GM18868 (cell line): ENCODE results near the gene EZH1.

ENCODE experiments used
- ATAC-seq: cut with Tn5 transposase; IDR thresholded peaks from one replicate; pipeline ENCODE4 v1.9.1; 2021; ENCODE audit warnings: mild to moderate bottlenecking, moderate library complexity; ENCODE audit not compliant: unreplicated experiment

EZH1 gene

DNA sequence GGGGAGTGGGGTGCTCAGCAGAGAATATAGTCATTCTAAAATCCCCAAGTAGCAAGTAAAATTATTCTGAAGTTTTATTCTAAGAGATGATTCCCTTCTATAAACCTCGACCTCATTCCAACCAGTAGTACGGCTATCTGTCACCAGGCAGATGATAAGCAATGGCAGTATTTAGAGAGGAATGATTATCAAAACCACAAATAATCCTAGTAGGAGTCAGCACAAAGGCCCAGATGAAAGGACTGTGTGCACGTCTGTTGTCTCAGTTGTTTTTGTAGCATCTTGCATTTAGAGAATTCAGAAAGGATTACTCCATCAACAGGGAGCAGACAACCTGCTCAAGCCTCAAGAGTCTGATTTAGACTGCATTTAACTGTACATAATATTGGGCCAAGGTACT, 21.2 kb downstream of the EZH1 start:
- no peak for ATAC-seq

DNA sequence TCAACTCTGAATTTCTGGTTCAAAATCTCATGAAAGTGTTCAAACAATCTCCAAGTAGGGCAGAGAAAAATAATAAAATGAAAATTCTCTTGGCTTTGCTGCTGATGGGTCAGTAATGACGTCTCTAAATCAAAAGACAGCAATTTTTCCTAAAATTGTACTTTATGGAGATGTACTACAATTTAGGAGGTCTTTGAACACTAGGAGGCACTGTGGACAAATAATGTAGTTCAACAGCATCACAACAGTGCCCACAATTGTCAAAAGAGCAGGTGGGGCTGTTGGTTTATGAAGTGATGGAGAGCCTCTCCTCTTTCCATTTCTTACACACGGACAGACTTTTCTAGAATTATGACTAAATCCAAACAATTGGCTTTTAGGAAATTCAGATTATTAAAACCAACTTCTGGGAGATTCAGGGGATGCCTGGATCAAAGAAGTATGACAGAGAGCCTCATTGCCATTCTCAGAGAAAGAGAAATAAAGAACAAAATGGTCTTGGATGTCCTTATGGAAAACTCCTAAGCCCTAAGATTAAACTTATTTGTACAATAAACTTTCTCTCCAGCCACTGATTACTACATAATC, 23.8 kb downstream of the EZH1 start:
- ATAC-seq, result no peak

DNA sequence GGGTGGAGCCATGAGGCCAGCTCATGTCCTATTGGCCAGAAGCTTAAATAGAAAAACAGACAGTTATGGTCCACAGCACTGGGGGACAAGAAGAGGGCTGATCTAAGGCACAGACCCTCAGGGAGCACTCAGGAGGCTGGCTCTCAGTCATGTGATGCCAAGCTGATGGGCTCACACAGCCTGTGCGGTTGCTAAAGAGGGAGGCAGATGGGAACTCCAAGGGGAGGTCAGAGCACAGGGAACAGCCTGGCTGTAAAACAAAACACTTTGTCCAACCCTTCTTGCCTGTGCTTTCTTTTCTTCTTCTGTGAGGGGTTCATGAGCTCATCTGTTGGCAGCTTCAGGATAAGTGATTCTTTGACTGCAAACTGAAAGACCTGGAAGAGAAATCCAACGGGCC, 35.3 kb downstream of the EZH1 start:
- no peak for ATAC-seq

DNA sequence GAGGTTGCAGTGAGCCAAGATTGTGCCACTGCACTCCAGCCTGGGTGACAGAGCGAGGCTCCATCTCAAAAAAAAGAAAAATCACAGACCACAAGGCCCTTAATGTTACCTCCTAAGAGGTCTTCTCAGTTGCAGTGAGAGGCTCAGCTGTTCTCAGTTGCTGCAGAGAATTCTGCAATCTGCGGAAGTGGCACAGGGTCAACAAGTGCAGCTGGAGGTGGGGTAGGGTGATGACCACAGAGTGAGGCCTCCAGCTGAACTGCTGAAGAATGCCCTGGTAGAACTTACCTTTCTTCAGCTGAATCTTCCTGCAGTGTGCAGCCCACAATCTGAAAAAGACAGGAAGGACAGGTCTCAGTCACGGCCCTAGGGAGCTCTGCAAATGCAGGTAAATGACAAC, 36.3 kb downstream of the EZH1 start:
- ATAC-seq, result no peak

DNA sequence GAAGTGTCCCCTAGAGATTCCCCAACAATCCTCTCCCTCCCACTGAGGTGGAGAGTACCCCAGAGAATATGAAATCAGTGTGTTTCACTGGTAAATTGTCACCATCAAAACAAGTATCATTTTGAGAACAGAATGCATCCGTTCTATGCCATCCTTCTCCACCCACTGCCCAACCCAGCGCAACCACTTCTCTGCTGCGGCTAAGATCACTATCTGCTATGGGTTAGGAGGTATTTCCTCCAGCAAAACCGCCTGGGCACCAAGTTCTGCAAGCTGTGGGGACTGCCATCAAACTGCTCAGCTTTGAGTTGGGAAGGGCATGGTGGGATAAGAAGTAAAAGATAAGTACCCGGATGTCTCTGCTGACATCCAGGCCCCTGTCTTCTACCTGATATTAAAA, 38.1 kb downstream of the EZH1 start:
- no peak for ATAC-seq

DNA sequence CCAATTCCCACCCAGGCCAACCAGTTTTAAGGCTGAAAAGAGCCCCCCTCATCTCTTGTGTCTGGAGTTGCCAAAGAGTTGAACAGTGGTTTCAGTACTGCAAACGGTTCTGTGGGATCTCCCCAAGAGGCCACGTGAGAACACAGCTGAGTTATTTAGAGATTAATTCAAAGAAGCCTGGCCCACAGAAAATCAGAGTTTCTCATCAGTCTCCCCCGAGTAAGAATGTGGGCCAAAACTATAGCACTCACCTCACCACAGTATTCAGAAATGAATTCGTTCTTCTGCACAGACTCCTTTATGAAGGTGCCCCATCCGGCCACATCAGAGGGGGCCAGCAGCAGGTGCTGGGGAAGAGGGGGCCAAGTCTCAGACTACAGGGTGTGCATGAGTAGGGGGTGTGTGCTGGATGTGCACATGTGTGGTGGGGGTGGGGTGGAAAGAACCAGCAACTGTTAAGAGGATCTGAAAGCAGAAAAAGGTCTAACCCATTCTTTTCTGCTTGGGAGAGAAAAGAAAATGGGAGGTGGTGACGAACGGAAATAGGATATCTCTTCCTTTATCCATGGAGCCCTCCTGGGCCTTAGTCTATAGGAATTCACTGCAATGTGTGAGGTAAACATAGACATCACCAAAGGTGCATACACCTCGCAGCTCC, 39.9 kb downstream of the EZH1 start:
- peak; percentile 80 for ATAC-seq

DNA sequence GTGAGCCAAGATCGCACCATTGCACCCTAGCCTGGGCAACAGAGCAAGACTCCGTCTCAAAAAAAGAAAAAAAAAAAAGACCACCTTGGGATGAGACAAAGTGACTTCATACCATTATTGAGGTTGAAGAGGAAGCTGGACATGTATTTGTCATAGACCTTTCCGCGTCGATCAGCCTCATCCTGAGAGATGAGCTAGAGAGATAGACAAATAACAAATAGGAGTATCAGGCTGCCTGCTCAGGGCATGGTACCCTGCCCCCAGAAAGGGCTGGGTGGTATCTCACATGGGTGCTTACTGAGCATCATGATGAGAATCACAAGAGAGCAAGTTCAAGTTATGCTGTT, 40.4 kb downstream of the EZH1 start:
- no peak for ATAC-seq

DNA sequence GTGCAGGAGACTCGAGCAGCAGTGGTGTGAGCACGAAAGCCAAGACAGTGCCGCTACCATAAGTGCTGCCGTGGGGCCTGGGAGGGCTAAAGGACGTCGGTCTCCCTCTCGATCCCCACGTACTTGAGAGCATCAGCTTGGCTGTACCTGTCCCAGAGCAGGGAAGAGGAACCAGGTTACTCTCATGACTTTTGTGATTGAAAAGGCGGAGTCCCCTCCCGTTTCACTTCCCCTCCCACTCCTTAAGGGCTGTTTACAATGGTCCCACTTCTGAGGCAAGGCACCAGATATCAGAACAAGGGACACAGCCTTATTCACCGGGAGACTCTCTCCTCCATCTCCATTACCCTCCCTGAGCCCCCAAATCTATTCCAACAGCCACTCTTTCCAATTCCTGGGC, 42.4 kb downstream of the EZH1 start:
- no peak for ATAC-seq

DNA sequence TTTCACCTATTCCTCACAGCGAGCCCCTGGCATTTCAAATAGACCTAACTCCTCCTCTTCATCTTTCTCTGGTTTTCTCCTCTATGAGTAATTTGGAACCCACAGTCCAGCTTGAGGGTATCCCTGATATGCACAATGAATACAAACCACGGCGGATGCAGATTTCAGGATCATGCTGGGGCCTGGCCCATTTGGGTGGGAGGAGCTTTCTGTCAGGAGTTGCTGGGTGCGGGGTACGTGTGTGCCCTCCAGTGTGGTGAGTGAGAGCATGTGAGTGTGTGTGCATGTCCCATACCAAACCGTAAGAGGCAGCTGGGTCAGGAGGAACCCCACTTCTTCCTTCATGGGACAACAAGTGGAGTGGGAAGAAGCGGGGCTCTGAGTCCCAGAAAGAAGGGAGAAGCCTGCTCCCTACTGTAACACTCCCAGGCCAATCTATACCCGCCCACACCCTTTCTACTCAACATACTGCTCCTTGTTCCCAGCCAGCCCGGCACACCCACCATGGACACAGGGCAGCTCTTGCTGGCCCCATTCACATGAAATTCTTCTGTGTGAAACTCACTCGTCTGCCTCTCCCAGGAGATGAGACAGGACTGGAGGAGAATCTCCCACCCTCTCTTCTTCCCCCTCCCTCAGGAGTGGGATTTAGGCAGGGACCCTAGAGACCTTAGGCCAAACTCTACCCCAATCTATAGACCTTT, 44.1 kb downstream of the EZH1 start:
- ATAC-seq, result no peak

DNA sequence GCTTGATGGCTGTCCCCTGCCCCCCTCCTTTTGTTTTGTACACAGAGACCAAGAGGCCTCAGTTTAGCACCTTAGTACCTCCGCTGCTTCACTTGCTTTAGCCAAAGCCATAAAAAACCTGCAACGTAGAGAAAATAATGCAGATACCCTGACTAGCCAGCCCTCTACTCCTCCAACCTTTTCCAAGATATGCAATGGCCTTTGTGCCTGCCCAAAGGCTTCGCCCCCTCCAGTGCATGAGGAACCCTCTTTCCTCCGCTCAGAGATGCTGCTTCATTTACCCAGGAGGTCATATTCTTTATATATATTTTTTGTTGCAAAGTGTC, 45.5 kb downstream of the EZH1 start:
- no peak for ATAC-seq

DNA sequence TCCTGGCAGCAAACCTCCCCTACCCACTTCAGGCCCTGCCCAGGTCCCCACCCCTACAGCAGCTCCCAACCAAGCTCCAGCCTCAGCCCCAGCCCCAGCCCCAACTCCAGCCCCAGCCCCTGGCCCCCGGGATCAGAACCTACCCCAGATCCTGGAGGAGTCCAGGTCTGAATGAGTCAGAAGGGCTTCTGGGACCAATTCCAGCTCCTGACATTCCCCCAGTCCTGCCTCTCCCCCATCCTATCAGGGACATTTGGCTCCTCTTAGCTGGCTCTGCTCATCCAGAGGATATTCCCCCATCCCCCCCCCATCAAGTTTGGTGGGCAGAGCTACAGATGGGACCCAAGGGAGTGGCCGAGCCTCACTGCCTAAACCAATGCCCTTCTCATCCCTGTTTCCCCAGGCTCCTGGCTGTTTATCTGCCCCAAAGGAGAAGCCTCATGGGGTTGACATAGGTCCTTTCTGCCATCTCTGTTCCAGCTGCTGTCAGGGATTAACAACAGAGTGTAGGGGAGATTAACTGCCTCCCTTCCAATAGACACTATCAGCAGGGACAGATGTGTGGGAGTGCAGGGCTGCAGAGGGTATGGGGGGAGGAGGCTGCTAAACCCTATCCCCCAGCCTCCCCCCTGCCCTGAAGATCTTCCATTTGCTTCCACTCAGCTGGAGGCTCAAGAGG, 46.0 kb downstream of the EZH1 start:
- no peak for ATAC-seq

DNA sequence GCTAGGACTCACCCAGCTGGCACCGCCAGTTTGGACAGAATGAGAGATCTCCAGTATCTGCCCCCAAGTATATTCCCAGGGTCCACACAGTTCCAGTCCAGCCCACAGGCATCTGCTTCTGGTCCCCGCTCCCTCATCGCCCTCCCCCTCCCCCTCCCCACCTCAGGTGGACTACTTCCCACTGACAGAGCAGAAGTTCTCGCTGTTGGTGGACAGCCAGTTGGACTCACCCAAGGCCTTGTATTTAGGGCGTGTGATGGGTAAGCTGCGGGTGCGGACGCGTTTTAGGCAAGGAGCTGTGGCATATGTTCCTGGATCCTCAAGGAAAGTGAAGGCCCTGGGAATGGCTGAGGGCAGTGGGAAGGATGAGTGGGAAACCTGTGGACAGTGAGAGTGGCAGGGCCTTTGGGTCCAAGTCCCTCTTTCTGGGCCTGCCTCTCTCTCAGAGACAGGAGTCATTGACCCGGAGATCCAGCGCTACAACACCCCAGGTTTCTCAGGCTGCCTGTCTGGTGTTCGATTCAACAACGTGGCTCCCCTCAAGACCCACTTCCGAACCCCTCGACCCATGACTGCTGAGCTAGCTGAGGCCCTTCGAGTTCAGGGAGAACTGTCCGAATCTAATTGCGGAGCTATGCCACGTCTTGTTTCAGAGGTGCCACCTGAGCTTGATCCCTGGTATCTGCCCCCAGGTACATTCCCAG, 47.6 kb downstream of the EZH1 start:
- no peak for ATAC-seq

DNA sequence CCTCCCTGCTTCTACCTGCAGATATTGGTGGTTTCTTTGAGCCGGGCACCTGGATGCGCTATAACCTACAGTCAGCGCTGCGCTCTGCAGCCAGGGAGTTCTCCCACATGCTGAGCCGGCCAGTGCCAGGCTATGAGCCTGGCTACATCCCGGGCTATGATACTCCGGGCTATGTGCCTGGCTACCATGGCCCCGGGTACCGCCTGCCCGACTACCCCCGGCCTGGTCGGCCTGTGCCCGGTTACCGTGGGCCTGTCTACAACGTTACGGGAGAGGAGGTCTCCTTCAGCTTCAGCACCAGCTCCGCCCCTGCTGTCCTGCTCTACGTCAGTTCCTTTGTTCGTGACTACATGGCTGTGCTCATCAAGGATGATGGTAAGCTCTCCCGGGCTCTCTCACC, 49.3 kb downstream of the EZH1 start:
- ATAC-seq, result no peak

DNA sequence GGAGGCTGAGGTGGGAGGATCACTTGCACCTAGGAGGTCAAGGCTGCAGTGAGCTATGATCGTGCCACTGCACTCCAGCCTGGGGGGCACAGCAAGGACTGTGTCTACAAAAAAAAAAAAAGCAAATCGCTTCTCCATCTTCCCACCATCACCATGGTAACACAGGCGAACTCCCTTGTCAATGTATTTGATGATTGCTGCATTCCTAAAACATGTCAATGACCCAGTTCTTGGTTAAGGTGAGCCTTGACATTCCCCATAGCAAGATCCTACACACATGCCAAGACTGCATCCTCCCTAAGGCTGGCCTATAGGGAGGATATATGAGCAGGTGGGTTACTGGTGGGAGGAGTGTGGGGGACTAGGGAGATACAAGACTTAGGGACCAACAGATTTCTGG, 50.3 kb downstream of the EZH1 start:
- no peak for ATAC-seq

DNA sequence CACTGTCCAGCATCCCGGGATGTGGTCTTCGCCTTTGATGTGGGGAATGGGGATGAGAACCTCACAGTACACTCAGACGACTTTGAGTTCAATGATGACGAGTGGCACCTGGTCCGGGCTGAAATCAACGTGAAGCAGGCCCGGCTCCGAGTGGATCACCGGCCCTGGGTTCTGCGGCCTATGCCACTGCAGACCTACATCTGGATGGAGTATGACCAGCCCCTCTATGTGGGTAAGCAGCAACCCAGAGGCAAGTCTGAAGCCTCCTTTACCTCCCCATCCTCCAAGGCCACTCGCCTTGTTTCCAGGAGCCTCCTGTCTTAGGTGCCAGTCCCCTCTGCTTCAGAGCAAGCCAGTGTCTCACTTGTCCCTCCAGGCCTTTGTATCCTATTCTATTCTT, 52.4 kb downstream of the EZH1 start:
- ATAC-seq, result no peak

DNA sequence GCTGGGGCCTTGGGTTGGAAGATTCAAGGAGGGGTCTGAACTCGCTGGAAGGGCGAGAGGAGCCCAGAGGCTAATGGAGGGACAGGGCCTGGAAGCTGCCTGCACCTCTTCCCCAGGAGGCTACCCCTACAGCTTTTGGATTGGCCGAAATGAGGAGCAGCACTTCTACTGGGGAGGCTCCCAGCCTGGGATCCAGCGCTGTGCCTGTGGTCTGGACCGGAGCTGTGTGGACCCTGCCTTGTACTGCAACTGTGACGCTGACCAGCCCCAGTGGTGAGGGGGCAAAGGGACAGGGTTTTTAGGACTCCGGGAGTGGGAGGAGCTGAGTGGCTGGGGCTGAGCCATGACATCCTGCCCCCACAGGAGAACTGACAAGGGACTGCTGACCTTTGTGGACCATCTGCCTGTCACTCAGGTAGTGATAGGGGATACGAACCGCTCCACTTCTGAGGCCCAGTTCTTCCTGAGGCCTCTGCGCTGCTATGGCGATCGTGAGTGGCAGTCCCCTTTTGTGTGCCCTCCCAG, 53.8 kb downstream of the EZH1 start:
- no peak for ATAC-seq

DNA sequence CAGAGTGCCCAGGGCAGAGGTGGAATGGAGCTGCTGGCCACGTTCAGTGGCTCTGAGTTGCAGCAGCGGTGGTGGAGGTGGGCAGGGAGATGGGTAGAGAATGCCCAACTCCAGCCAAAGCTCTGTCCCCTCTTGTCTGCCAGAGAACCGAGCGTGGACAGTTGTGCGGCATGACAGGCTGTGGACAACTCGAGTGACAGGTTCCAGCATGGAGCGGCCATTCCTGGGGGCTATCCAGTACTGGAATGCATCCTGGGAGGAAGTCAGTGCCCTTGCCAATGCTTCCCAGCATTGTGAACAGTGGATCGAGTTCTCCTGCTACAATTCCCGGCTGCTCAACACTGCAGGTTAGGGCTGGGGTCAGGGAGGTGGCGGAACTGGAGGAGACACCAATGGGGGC, 54.2 kb downstream of the EZH1 start:
- ATAC-seq, result no peak

DNA sequence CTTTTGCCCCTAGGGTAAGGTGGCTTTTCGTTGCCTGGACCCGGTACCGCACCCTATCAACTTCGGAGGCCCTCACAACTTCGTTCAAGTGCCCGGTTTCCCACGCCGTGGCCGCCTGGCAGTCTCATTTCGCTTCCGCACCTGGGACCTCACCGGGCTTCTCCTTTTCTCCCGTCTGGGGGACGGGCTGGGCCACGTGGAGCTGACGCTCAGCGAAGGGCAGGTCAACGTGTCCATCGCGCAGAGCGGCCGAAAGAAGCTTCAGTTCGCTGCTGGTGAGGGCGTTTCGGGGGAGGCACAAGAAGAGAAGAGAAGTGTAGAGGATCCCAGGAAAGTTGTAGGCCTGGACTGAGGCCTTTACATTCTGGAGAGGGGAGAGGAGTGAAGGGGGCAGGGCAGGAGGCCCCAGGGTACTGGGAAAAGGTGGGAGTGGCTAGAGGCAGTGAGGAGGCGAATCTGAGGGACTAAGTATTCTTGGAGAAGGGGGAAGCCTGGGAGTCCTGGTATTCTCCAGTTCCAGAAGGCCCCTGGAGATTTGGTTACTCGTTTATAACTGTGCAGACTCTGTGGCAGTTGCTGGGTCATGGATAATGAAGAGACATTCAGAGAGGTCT, 57.0 kb downstream of the EZH1 start:
- no peak for ATAC-seq

DNA sequence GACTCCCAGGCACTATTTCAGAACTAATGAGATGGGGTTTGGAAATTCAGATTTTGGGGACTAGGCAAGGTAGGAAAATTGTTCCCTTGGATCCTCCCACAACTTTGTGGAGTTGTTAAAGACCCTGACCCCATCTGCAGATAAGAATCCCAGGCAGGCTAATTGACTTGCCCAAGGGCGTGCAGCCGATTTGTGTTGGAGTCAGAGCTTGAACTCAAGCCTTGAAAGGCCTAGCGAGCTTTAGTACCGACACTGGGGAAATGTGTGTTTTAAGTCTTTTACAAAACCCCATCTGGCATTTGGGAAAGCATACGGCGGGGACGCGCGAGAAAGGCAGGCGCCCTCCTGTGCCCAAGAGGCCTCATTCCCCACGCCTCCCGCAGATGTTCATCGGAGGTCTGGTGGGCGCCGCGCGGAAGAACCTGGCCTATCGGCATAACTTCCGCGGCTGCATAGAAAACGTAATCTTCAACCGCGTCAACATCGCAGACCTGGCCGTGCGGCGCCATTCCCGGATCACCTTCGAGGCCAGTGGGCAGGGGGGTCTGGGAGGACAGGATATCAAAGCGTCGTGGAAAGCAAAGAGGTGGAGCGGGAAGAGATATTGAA, 58.2 kb downstream of the EZH1 start:
- ATAC-seq, result no peak

DNA sequence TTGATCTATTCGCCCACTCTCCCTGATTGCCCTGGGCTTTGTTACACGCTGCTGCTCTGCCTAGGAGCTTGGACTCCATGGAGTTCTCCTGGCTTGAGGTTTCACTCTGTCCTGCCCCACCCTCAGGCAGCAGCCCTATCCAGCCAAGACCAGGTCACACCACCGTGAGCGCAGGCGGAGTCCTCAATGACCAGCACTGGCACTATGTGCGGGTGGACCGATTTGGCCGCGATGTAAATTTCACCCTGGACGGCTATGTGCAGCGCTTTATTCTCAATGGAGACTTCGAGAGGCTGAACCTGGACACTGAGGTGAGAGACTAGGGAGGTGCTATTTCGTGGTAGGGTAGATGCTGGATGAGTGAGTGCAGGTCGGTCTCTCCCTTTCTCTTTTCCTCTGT, 59.0 kb downstream of the EZH1 start:
- ATAC-seq, result no peak
